Testis (tissue), 3 donors: ENCODE data around the gene SEZ6. TPM values are rescaled to one million over a fixed set of nuclear protein-coding genes. Genes with fewer than 3 reads are reported as not detected.

ENCODE experiments used
- DNase-seq: peaks from one replicate; pipeline ENCODE4 v3.0.0-alpha.2; 2019
- H3K27ac ChIP-seq, 2 donors: fragments of 200-600 bp; sonication (generic); one replicate each; pipeline ENCODE4 v1.5.1; 2019
- H3K27me3 ChIP-seq: fragments of 200-600 bp; sonication (generic); one replicate; pipeline ENCODE4 v1.5.1; 2019
- H3K36me3 ChIP-seq: fragments of 200-600 bp; sonication (generic); one replicate; pipeline ENCODE4 v1.5.1; 2017; ENCODE audit warnings: low read depth; ENCODE audit errors: missing control alignments
- H3K4me1 ChIP-seq: fragments of 200-600 bp; sonication (generic); one replicate; pipeline ENCODE4 v1.5.1; 2019
- H3K4me3 ChIP-seq, 2 donors: fragments of 200-600 bp; sonication (generic); one replicate each; pipeline ENCODE4 v1.5.1; 2017 to 2019
- H3K9me3 ChIP-seq: fragments of 200-600 bp; sonication (generic); one replicate; pipeline ENCODE4 v1.5.1; 2017
- POLR2A ChIP-seq: fragments of 450-650 bp; IDR thresholded peaks from one replicate; pipeline ENCODE4 v1.6.1; 2017; ENCODE audit warnings: antibody characterized with exemption, mild to moderate bottlenecking, moderate library complexity
- WGBS, 2 donors: methylation state at CpG; one replicate each; pipeline ENCODE4 v1.1.5; 2018; 5-methylcytosine and 5-hydroxymethylcytosine counted together
- intact Hi-C: fragments of 100-400 bp; cut with DNase I; formaldehyde crosslinking; loops from one replicate; pipeline ENCODE4 v1.15.1; 2023; ENCODE audit warnings: low total_unique reads
- polyA plus RNA-seq: library from polyadenylated mRNA; stranded (reverse); fragments of 350-450 nt; fragmentation: Illumina TruSeq; extraction: RNeasy Lipid Tissue Mini Kit (QIAGEN cat#74804); gene quantifications from one replicate; pipeline ENCODE4 v1.2.3, GENCODE V29; 2014; ENCODE audit warnings: low read depth, low replicate concordance; ENCODE audit not compliant: insufficient read depth
- total RNA-seq, 2 donors: library from RNA; depleted of rRNA; stranded (reverse); fragments of >200 nt; gene quantifications; one replicate each; pipeline ENCODE4 v1.2.3, GENCODE V29; 2016
- TF ChIP-seq, protein P1 (sequence below), 3 experiments: fragments of 450-650 bp in 2 of 3; fragments of 200-600 bp in 1 of 3; sonication (generic) in 1 of 3; IDR thresholded peaks; one replicate each; pipeline ENCODE4 v1.5.1; 2016 to 2019; ENCODE audit warnings: antibody characterized with exemption in 3 of 3, mild to moderate bottlenecking in 2 of 3, moderate library complexity in 1 of 3

Gene SEZ6
- total and polyA plus RNA-seq, 3 donors from 2014 or later: 0.53 to 2.1 (median 0.79) TPM

DNA sequence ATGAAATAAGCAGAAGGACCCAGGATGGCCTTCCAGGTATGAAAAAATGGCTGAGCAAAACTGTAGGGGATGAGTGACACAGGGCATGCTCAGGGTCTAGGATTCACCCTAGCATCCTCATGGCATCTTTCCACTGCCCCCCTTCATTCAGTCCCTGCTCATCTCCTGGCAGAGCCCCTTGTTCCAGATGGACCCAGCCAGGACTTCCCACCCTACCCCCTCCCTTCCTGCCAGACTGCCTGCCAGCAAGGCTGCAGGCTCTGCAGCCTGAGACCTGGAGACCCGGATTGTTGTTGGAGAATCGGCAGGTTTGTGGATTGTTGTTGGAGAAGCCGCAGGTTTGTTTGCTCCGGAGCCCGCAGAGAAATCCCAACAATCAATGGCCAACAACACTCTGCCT is 6.6 kb downstream of the SEZ6 start:
- H3K36me3 ChIP-seq: no peaks in the 10 kb centered on the region
- intact Hi-C loops: no loop called here
- H3K27me3 ChIP-seq: no peaks in the 10 kb centered on the region
- no peak overlapping the region for H3K4me3 ChIP-seq
- no peak for DNase-seq
- no peak overlapping the region for H3K27ac ChIP-seq
- 44 to 62% methylated on average over 3 to 5 of the region's 5 CpGs for WGBS, 2 donors
- H3K9me3 ChIP-seq: no peaks in the 10 kb centered on the region
- TF ChIP-seq POLR2A: no peak
- TF ChIP-seq, protein P1, sequence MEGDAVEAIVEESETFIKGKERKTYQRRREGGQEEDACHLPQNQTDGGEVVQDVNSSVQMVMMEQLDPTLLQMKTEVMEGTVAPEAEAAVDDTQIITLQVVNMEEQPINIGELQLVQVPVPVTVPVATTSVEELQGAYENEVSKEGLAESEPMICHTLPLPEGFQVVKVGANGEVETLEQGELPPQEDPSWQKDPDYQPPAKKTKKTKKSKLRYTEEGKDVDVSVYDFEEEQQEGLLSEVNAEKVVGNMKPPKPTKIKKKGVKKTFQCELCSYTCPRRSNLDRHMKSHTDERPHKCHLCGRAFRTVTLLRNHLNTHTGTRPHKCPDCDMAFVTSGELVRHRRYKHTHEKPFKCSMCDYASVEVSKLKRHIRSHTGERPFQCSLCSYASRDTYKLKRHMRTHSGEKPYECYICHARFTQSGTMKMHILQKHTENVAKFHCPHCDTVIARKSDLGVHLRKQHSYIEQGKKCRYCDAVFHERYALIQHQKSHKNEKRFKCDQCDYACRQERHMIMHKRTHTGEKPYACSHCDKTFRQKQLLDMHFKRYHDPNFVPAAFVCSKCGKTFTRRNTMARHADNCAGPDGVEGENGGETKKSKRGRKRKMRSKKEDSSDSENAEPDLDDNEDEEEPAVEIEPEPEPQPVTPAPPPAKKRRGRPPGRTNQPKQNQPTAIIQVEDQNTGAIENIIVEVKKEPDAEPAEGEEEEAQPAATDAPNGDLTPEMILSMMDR (IDR thresholded peaks at IDR 0.05): no peak
- H3K4me1 ChIP-seq: no peaks in the 10 kb centered on the region

DNA sequence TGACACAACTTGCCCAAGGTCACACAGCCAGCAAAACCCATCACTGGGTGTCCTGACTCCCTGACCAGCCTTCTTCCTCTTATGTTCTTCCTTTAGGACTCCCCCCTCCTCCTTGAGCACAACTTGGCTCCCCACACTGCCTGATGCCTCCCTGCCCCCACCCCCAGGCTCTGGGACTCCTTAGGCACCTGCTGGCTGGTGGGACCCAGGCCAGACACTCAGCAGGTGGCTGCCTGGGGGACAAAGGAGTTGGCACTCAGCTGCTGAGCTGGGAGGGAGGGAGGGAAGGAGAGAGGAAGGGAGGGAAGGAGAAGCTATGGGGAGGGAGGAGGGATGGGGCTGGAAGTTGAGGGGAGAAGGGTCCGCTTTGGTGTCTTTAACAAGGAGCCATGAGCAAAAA is 8.0 kb downstream of the SEZ6 start:
- H3K36me3 ChIP-seq: no peaks in the 10 kb centered on the region
- no peak overlapping the region for H3K27ac ChIP-seq
- no peak overlapping the region for H3K4me3 ChIP-seq
- intact Hi-C loops: no loop called here
- 78 to 100% methylated on average over 1 of the region's 1 CpG for WGBS, 2 donors
- DNase-seq: no peak
- TF ChIP-seq, protein P1 (IDR thresholded peaks at IDR 0.05): no peak
- TF ChIP-seq POLR2A: no peak
- H3K9me3 ChIP-seq: no peaks in the 10 kb centered on the region
- no peaks in the 10 kb centered on the region for H3K4me1 ChIP-seq
- H3K27me3 ChIP-seq: no peaks in the 10 kb centered on the region

- H3K9me3 ChIP-seq: no peaks in the 10 kb centered on the region
- intact Hi-C loops: no loop called here
Observed at GRCh38 chr17:28996554-28997096, 9.2 kb downstream of the SEZ6 start.

GRCh38 chr17:28993645-28994426 is 12.0 kb downstream of the SEZ6 start:
- Histone ChIP-seq H3K36me3 (no peaks in the 10 kb centered on the region), H3K4me3 (no peak overlapping the region), H3K27ac (no peak overlapping the region), H3K9me3 (no peaks in the 10 kb centered on the region), H3K4me1 (no peaks in the 10 kb centered on the region), H3K27me3 (no peaks in the 10 kb centered on the region)
- TF ChIP-seq, protein P1 (IDR thresholded peaks at IDR 0.05): no peak
- TF ChIP-seq POLR2A: no peak
- DNase-seq: no peak
- 77 to 86% methylated on average over 12 to 13 of the region's 13 CpGs for WGBS, 2 donors
- intact Hi-C loops: no loop called here

More at GRCh38 chr17:28996554-28997096, 9.2 kb downstream of the SEZ6 start:
- no peak for TF ChIP-seq POLR2A
- TF ChIP-seq, protein P1 (IDR thresholded peaks at IDR 0.05): no peak
- DNase-seq: no peak
- H3K27me3 ChIP-seq: no peaks in the 10 kb centered on the region
- no peak overlapping the region for H3K27ac ChIP-seq
- H3K4me1 ChIP-seq: no peaks in the 10 kb centered on the region
- H3K4me3 ChIP-seq: no peak overlapping the region
- WGBS, 2 donors: 49 to 69% methylated on average over 4 to 5 of the region's 5 CpGs
- H3K36me3 ChIP-seq: no peaks in the 10 kb centered on the region
